Neural progenitor cell (in vitro differentiated cells): ENCODE data around the gene ZNF503. TPM values are rescaled to one million over a fixed set of nuclear protein-coding genes. Genes with fewer than 3 reads are reported as not detected.
A peak's percentile ranks its signal among the peaks of the same experiment; 100 is the strongest.

Experiments used
- DNase-seq: peaks from one replicate; pipeline ENCODE4 v3.0.0-alpha.2; 2016; ENCODE audit warnings: low spot score
- H2AFZ ChIP-seq: fragments of 200-600 bp; sonication (generic); replicated peaks from 2 replicates; pipeline ENCODE4 v1.6.1; 2016; ENCODE audit warnings: antibody characterized with exemption
- H3F3A ChIP-seq: fragments of 200-600 bp; sonication (generic); 2 replicates; pipeline ENCODE4 v1.6.1; 2016; ENCODE audit warnings: antibody characterized with exemption, low read depth
- H3K27ac ChIP-seq: fragments of 200-600 bp; sonication (generic); 2 replicates; pipeline ENCODE4 v1.5.1; 2016; ENCODE audit warnings: mild to moderate bottlenecking
- H3K27me3 ChIP-seq: fragments of 200-600 bp; sonication (generic); 2 replicates; pipeline ENCODE4 v1.6.1; 2016; ENCODE audit warnings: mild to moderate bottlenecking, moderate library complexity
- H3K36me3 ChIP-seq: fragments of 200-600 bp; sonication (generic); 2 replicates; pipeline ENCODE4 v1.5.1; 2016
- H3K4me1 ChIP-seq: fragments of 200-600 bp; sonication (generic); 2 replicates; pipeline ENCODE4 v1.6.1; 2016; ENCODE audit warnings: mixed run types
- H3K4me2 ChIP-seq: fragments of 200-600 bp; sonication (generic); 2 replicates; pipeline ENCODE4 v1.6.1; 2016
- H3K4me3 ChIP-seq: fragments of 200-600 bp; sonication (generic); 2 replicates; pipeline ENCODE4 v1.5.1; 2016
- H3K79me2 ChIP-seq: fragments of 200-600 bp; sonication (generic); 2 replicates; pipeline ENCODE4 v1.6.1; 2016; ENCODE audit warnings: low read depth
- H3K9ac ChIP-seq: fragments of 200-600 bp; sonication (generic); 2 replicates; pipeline ENCODE4 v1.6.1; 2016
- H3K9me3 ChIP-seq: fragments of 200-600 bp; sonication (generic); 2 replicates; pipeline ENCODE4 v1.5.1; 2016; ENCODE audit warnings: low read depth
- H4K20me1 ChIP-seq: fragments of 200-600 bp; sonication (generic); 2 replicates; pipeline ENCODE4 v1.6.1; 2016; ENCODE audit warnings: low read depth
- H3K27ac Mint-ChIP-seq: 3 replicates; pipeline ENCODE4 v1.8.0; 2021; ENCODE audit warnings: mixed read lengths
- H3K27me3 Mint-ChIP-seq: 2 replicates; pipeline ENCODE4 v1.8.0; 2022; ENCODE audit warnings: low read depth, mild to moderate bottlenecking, inconsistent platforms, moderate library complexity, mixed read lengths; ENCODE audit not compliant: insufficient read depth
- H3K36me3 Mint-ChIP-seq: 3 replicates; pipeline ENCODE4 v1.8.0; 2021; ENCODE audit warnings: mixed read lengths
- H3K4me1 Mint-ChIP-seq: 3 replicates; pipeline ENCODE4 v1.8.0; 2021; ENCODE audit warnings: mixed read lengths
- H3K4me3 Mint-ChIP-seq: 3 replicates; pipeline ENCODE4 v1.8.0; 2021; ENCODE audit warnings: mild to moderate bottlenecking, moderate library complexity, mixed read lengths
- H3K9me3 Mint-ChIP-seq: 3 replicates; pipeline ENCODE4 v1.8.0; 2020; ENCODE audit warnings: mixed read lengths
- CTCF ChIP-seq: fragments of 200-600 bp; sonication (generic); IDR thresholded peaks from 2 replicates; pipeline ENCODE4 v1.5.1; 2017; ENCODE audit warnings: antibody characterized with exemption, mild to moderate bottlenecking
- EZH2 ChIP-seq: fragments of 200-600 bp; sonication (generic); IDR thresholded peaks from 2 replicates; pipeline ENCODE4 v1.6.1; 2017; ENCODE audit warnings: antibody characterized with exemption, mild to moderate bottlenecking, moderate library complexity
- EZH2phosphoT487 ChIP-seq: fragments of 200-600 bp; sonication (generic); IDR thresholded peaks from 2 replicates; pipeline ENCODE4 v1.6.1; 2017; ENCODE audit warnings: antibody characterized with exemption
- total RNA-seq: library from RNA; depleted of rRNA; stranded (reverse); fragments of >200 nt; gene quantifications from 2 replicates; pipeline ENCODE4 v1.2.3, GENCODE V29; 2015; ENCODE audit warnings: low replicate concordance

The ZNF503 gene
- total RNA-seq, 1 donor from 2014 or later = 8.3 TPM

DNA sequence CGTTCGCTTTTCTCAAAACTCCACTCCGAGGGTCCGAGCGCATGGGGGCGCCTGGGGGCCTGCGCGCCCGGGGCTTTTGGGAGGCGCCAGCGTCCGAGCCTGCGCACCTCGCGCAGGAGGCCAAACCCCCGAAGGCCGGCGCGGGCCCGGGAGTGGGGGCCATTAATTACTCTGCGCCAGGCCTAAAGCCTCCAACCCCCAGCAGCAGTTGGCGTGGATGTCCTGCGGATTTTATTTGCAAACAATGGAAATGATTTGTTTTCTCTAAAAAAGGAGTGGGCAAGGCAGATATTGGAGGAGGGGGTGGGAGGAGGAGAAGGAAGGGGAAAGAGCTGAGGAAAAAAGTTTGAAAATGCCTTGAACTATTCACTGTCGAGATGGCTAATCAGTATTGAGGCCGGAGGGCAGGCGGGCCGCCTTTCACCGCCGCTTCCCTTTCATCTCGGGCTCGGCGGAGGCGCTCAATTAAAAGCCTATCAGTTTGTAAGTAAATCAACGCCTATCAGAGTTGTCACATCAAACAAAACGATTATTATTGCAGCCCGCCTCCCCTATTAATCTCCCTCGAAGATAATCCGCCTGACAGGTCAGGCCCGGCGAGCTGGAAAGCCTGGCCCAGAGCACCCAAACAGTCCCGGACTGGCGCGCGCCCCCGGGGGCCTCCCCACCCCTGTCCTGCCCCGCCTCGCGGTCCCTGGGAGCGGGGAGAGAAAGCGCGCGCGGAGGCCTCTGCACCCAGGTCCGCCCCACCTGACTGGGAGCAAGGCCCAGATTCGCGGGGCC is 3.4 kb upstream of the ZNF503 start:
- Histone ChIP-seq H4K20me1 (peaks cover 28% of the 10 kb centered on the region), H3K79me2 (peaks cover 23% of the 10 kb centered on the region), H3K4me2 (peak overlapping the region; percentile 80), H3K27ac (no peak overlapping the region), H3K27me3 (peaks cover 76% of the 10 kb centered on the region), H3K9ac (no peak overlapping the region), H3K36me3 (no peaks in the 10 kb centered on the region), H3K4me1 (peaks cover 29% of the 10 kb centered on the region), H3F3A (peaks cover 86% of the 10 kb centered on the region), H3K9me3 (no peaks in the 10 kb centered on the region), H3K4me3 (peak overlapping the region; percentile 87), H2AFZ (no peak overlapping the region)
- Mint-ChIP-seq H3K4me1 (peaks cover 29% of the 10 kb centered on the region), H3K27ac (no peak overlapping the region), H3K36me3 (peaks cover 3% of the 10 kb centered on the region), H3K27me3 (peaks cover 42% of the 10 kb centered on the region), H3K9me3 (no peaks in the 10 kb centered on the region), H3K4me3 (peak overlapping the region; percentile 89)
- no peak for TF ChIP-seq EZH2
- TF ChIP-seq CTCF = peak; percentile 39
- TF ChIP-seq EZH2phosphoT487 = no peak
- DNase-seq = peak; percentile 80

DNA sequence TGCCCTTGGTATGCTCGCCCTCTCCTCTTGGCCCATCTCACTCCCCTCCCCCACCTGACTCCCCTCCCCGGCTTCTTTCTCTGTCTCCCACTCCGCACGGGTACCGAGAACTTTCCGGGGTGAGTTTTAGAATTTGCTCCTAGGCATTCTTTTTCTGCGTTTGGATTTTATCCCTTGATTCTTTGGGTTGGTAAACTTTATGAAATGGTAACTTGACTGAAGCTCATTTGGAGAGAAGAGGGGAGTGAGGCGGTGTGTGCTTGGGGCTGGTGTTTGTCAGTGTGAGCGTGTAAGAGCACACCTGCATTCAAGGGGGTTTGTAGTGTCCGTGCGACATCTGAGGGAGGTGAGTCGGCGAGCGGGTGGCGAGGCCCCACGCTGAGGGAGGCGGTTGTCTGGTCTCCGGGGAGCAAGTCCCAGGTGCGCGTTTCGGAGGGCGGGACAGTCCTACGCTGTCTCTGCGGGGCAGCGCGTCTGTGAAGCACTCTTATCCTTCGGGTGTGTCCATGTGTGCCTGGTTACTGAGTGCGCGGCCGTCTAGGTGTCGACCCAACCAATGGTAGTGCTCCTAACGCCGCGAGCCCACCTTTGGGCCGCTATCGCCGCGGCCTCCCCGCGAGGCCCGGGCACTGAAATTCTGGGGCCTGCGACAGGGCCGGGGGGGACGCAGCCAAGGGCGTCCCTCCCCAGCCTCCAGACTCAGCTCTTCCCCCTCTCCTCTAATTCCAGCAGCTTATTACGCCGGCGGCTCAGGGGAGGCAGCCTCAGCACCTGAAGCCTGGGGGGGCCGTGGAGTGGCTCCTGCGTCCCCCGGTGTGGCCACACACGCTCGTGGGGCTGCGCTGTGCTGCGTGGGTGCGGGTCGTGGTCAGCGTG is 2.6 kb upstream of the ZNF503 start:
- peak overlapping the region; percentile 89 for H3K4me3 Mint-ChIP-seq
- peaks cover 26% of the 10 kb centered on the region for H3K4me1 ChIP-seq
- peaks cover 32% of the 10 kb centered on the region for H3K79me2 ChIP-seq
- peak overlapping the region; percentile 80 for H3K4me2 ChIP-seq
- peak overlapping the region; percentile 87 for H3K4me3 ChIP-seq
- peaks cover 25% of the 10 kb centered on the region for H3K4me1 Mint-ChIP-seq
- H3K9me3 ChIP-seq = no peaks in the 10 kb centered on the region
- no peaks in the 10 kb centered on the region for H3K36me3 ChIP-seq
- DNase-seq = peak; percentile 74
- peaks cover 3% of the 10 kb centered on the region for H3K36me3 Mint-ChIP-seq
- H3K27ac Mint-ChIP-seq = peak overlapping the region; percentile 31
- no peak overlapping the region for H3K9ac ChIP-seq
- H3F3A ChIP-seq = peaks cover 79% of the 10 kb centered on the region
- TF ChIP-seq CTCF (no peak), EZH2phosphoT487 (no peak), EZH2 (no peak)
- H3K27ac ChIP-seq = no peak overlapping the region
- H3K9me3 Mint-ChIP-seq = no peaks in the 10 kb centered on the region
- peaks cover 75% of the 10 kb centered on the region for H3K27me3 ChIP-seq
- peaks cover 35% of the 10 kb centered on the region for H4K20me1 ChIP-seq
- no peak overlapping the region for H2AFZ ChIP-seq
- H3K27me3 Mint-ChIP-seq = peaks cover 40% of the 10 kb centered on the region

DNA sequence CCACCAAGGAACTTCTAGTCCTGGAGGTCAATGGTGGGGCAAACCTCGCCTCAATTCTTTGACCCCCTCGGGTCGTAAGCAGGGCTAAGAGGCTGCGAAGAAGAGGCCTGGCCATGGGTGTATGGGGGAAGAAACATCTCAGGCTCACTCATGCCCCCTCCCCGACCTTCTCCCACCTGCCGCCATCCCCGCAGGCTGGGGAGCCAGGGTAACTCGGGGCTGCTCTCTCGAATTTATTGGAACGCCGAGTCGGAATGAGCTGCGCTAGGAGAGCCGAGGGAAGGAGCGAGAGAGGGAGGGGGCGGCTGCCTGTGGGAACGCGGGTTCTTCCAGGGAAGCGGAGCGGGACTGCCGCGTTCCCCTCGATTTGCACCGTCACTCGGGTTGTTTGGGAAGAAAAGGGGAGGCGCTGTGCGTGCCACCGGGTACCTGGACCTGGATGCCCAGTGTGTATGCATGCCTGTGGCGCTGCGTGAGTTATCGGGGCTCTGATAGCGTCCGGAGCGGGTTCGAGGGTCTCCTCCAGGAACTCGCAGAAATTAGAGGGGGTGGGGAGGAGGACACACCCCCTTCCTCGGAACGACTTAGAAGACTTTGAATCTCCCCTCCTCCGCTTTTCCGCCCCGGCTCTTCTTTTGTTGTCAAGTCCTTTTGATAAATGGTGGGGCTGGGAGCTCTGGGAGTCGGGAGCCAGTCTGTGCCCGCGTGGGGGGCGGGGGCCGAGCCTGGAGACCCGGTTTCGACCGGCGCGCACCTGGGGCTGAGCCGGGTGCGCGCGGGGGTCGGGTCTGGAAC is 1.8 kb upstream of the ZNF503 start:
- H3K27ac ChIP-seq = peak overlapping the region; percentile 68
- DNase-seq = peak; percentile 87
- Mint-ChIP-seq H3K9me3 (no peaks in the 10 kb centered on the region), H3K27ac (peak overlapping the region; percentile 98), H3K4me1 (peaks cover 26% of the 10 kb centered on the region), H3K27me3 (peaks cover 40% of the 10 kb centered on the region), H3K4me3 (peak overlapping the region; percentile 89), H3K36me3 (peaks cover 5% of the 10 kb centered on the region)
- H3K27me3 ChIP-seq = peaks cover 75% of the 10 kb centered on the region
- H3K4me2 ChIP-seq = peak overlapping the region; percentile 80
- peaks cover 44% of the 10 kb centered on the region for H4K20me1 ChIP-seq
- H3K4me3 ChIP-seq = peak overlapping the region; percentile 87
- no peak overlapping the region for H3K9ac ChIP-seq
- H2AFZ ChIP-seq = no peak overlapping the region
- peaks cover 71% of the 10 kb centered on the region for H3F3A ChIP-seq
- H3K79me2 ChIP-seq = peaks cover 40% of the 10 kb centered on the region
- TF ChIP-seq EZH2phosphoT487 (no peak), CTCF (no peak), EZH2 (no peak)
- no peaks in the 10 kb centered on the region for H3K9me3 ChIP-seq
- peaks cover 28% of the 10 kb centered on the region for H3K4me1 ChIP-seq
- no peaks in the 10 kb centered on the region for H3K36me3 ChIP-seq
